Measurements from ENCODE around the gene NPY.

The NPY gene

GRCh38 chr7:24318326-24318725, 34.3 kb downstream of the NPY start:
- no peak for DNase-seq

- DNase-seq = no peak
Observed at GRCh38 chr7:24319209-24319608, 35.2 kb downstream of the NPY start.

- no peak for DNase-seq
Observed at GRCh38 chr7:24323961-24324480, 40.0 kb downstream of the NPY start.

- no peak for DNase-seq
Observed at GRCh38 chr7:24325708-24326107, 41.7 kb downstream of the NPY start.

- DNase-seq = no peak
Observed at GRCh38 chr7:24328050-24328449, 44.1 kb downstream of the NPY start.

- no peak for DNase-seq
Observed at GRCh38 chr7:24328894-24329293, 44.9 kb downstream of the NPY start.

GRCh38 chr7:24334012-24334411, 50.0 kb downstream of the NPY start:
- DNase-seq = no peak

- DNase-seq = no peak
Observed at GRCh38 chr7:24334627-24335026, 50.6 kb downstream of the NPY start.

GRCh38 chr7:24336461-24336860, 52.5 kb downstream of the NPY start:
- no peak for DNase-seq

- DNase-seq = no peak
Observed at GRCh38 chr7:24337180-24337579, 53.2 kb downstream of the NPY start.

GRCh38 chr7:24339575-24339974, 55.6 kb downstream of the NPY start:
- DNase-seq = no peak

GRCh38 chr7:24340727-24341126, 56.7 kb downstream of the NPY start:
- DNase-seq = no peak

All from inflammatory macrophage treated with lipopolysaccharide for 1 hour (primary cell).